AG08396 (cell line): Measurements from ENCODE around the gene CRPPA.

Experiments
- DNase-seq: peaks from one replicate; pipeline ENCODE4 v3.0.0; 2012; ENCODE audit warnings: low spot score, mixed read lengths

The CRPPA gene

DNA sequence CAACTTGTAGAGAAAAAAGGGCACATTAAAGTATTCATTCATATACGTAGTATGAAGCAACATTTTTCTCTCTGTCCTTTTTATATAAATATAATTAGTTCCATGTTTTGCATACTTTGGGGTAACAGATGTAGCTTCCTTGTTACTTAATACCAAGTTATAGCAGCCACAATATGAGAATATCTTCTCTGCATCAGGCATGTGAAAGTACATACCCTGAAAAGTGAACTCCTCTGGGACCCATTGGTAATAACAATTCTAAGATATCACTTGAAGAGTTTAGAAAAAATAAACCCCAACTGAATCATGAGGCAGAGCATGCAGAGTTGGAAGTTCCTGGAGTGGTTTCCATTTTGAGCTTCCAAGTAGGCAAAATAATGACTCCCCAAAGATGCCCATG, 2.4 kb upstream of the CRPPA start:
- no peak for DNase-seq

DNA sequence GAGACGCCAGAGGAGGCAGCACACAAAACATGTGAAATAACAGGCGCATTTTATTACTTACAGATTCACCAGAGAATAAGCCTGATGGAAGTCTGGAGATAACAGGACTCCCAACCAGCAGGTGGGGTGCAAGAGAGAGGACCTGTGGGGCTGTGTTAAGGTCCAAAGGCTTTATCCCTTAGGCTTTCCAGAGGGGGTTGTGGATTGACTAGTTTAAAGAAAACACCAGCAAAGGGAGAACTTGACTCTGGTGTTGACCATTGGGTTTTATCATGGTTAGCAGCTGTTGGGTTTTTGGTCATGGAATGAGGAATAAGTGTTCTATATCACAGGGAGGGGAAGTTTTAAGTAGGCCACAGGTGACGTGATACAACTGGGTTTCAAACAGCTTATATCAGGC, 1.6 kb upstream of the CRPPA start:
- DNase-seq = no peak

- DNase-seq = no peak
Measured at GRCh38 chr7:16422103-16422435, 731 bp upstream of the CRPPA start.

DNA sequence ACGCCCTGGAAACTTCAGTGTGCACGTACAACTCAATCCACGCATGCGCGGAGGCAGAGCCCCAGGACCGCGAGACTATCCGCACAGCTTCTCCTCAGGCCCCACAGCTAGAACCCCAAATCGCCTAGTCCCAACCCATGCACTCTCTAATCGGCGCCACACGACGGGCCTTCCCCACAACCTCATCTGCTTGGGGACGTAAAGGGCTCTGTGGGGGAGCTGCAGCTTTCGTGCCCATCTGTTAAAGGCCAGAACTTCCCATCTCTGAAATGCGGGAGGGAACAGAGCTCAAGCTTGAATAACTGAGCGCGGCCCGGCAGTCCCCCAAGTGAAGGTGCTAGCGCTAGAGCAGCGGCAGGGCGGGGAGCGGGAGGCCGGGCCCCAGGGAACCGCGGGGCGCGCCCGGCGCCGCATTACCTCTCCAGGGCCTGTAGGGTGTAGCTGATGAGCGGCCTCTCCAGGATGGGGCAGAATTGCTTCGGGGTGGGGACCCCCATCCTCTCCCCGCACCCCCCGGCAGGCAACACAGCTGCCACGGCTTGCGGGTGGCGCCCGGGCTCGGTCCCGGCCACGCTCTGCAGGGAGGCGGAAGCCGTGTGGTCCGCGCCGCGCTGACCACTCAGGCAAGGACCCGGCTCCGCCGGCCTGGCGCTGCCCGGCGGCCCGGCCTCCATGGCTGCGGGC, 547 bp downstream of the CRPPA start:
- DNase-seq = peak; percentile 92

- no peak for DNase-seq
Measured at GRCh38 chr7:16420329-16420648, 1.0 kb downstream of the CRPPA start.

- no peak for DNase-seq
Measured at GRCh38 chr7:16419859-16420258, 1.5 kb downstream of the CRPPA start.

- no peak for DNase-seq
Measured at GRCh38 chr7:16419126-16419525, 2.2 kb downstream of the CRPPA start.

DNA sequence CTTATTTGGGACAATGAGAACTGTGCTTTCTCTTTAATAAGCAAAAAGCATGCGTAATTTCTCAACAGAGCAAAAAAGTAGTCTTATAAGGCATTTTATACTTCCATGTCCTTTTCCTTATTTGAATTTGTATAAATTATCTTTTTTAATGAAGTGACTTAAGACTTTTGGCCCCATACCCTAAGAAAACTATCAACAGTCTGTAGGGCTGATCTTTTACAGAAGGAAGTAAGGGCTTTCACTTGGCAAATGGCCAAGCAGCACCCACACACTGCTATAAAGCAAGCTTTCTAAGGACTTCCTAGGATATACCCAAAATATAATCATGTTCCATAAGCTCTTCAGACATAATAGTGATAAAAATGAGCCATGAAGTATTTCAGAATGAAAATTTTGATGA, 3.4 kb downstream of the CRPPA start:
- no peak for DNase-seq

GRCh38 chr7:16416289-16417282, 4.8 kb downstream of the CRPPA start:
- DNase-seq = no peak

GRCh38 chr7:16412274-16413254, 8.8 kb downstream of the CRPPA start:
- no peak for DNase-seq

DNA sequence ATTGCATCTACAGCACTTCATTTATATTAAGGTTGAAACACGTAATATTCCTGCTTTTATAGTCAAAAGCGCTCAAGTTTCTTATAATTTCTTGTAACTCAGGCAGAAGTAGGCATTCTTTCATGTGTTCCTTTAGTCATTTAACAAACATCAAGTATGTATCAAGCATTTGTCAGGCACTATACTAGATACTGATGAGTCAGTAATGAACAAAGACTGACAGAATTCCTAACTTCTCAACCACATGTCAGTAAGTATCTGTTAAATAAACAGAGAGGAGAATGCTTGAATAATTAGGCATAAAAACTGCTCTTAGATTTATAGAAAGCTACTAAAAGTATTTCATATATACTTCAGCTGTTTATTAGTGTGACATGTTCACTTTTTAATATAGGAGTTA, 9.9 kb downstream of the CRPPA start:
- DNase-seq = no peak

GRCh38 chr7:16409777-16410176, 11.6 kb downstream of the CRPPA start:
- no peak for DNase-seq

DNA sequence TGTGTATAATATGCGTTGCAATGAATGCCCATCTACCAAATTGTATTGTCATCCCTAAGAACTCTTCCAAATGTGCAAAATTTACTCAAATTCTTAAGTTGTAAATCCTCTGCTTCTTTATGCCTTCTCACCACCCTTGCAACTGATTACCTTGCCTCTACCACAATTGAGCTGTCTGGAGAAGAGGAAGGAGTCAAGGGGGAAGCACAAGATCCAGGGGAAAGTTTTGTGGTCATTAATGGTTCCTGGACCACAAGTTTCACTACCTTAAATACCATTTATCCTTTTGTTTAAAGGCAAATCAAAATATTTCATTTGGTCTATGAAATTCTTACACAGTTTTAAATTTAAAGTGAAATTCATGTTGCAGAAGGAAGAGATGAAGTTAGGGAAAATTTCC, 16.7 kb downstream of the CRPPA start:
- DNase-seq = no peak

- DNase-seq = no peak
Measured at GRCh38 chr7:16403475-16403874, 17.9 kb downstream of the CRPPA start.

GRCh38 chr7:16402940-16403339, 18.4 kb downstream of the CRPPA start:
- DNase-seq = no peak

DNA sequence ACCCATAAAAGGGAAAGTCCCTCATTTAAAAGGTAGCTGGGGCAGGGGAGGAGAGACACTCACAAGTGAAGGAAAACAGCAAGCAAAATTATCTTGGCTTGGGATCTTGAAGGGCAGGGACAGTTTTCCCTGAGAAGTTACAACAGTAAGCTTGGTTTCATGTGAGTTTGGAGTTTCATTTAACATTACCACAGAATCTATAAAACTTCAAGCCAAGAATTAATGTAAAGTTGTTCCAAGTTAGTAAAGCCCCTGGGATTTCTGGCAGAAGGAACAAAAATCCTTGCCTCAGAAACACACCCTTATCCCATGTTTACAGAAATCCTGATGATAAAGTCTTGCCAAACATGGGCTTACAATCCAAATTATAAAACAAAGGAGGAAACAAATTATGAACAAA, 19.2 kb downstream of the CRPPA start:
- DNase-seq = no peak

- no peak for DNase-seq
Measured at GRCh38 chr7:16400893-16401275, 20.5 kb downstream of the CRPPA start.

DNA sequence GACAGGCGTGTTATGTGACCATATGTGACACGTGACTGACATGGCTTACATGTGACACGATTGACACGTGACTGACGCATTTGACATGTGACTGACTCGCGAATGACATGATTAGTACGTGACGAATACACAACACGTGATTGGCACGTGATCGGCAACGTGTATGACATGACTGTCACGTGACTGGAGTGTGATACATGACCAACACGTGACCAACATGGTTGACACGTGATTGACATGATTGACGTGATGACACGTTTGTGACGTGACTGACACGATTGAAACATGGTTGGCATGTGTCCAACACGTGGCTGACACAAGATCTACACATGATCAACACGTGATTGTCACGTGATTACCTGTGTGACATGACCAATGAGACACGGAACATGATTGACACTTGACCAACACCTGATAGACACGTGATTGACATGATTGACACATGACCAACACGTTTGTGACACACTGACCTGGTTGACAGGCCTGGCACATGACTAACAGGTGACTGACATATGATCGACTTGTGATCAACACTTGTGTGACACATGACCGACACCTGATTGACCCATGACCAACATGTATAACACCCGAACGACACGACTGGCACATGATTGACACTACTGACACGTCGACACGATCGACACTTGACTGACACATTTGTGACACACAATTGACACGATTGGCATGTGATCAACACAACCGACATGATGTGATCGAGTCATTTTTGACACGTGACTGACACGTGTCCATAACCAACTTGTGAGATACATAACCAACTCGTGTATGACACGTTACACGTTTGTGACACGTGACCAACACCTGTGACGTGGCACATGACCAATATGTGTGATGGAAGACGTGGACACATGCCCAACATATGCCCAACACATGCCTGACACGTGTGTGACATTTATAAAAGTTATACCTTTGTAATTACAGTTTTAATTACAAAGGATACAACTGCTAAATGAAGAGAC, 21.1 kb downstream of the CRPPA start:
- DNase-seq = no peak

DNA sequence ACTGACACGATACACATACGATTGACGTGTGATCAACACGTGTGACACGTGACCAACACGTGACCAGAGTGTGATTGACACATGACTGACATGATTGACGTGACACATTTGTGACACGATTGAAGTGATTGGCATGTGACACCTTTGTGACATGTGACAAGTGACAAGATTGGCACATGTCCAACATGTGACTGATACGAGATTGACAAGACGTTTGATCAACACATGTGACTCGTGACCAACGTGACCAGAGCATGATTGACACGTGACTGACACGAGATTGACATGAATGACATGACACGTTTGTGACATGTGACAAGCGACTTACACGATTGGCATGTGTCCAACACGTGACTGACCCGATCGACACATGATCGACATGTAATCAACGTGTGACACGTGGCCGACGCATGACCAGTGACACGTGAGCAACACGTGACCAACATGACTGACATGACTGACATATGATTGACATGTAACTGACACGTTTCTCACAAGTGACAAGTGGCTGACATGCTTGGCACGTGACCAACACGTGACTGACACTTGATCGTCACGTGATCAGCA, 22.0 kb downstream of the CRPPA start:
- no peak for DNase-seq

- DNase-seq = no peak
Measured at GRCh38 chr7:16398146-16399017, 23.0 kb downstream of the CRPPA start.
